GM12801 (cell line): ENCODE results near the gene GLP1R.
A peak's percentile ranks its signal among the peaks of the same experiment; 100 is the strongest.

Experiments
- TF ChIP-seq, protein P1 (sequence below): IDR thresholded peaks from one replicate; pipeline ENCODE4 v1.5.1; 2011; ENCODE audit warnings: control low read depth; ENCODE audit not compliant: insufficient read length; ENCODE audit errors: extremely low read depth

The GLP1R gene

DNA sequence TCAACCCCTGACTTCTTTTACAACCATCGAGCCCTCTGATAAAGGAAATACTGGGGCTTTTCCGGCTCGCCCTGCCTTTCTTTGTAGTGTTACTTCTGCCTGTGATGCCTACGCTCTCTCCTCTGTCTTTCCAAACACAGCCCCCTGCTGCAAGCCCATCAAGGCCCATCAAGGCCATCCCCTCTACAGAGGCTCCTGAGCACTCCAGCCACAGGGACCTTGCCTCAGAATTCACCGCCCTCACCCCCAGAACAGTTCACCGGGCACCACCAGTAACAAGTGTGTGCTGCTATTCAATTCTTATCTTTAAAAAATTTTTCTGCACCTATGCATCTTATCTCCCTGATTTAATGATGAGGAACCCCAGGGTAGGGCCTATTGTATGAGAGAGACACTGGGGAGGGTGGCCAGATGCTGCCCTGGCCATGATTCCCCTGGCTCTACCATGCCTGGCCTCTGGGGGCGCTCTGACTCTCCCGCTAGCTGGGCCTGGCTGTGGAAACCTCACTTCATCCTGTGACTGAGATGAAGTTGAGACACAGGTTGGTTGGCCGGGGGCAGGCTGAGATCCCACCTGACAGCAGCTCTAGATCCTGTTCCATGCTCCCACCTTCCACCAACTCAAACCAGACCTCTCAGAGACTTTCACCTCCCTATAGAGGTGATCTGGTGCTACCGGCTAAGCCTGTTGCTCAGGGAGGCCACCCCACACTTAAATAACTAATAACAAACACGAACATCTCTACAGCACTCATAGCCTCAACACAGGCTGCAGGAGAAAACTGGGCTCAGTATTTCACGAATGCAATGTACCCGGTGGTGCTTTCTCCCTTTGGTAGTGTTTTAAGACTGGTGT, 19.2 kb upstream of the GLP1R start:
- TF ChIP-seq, protein P1, sequence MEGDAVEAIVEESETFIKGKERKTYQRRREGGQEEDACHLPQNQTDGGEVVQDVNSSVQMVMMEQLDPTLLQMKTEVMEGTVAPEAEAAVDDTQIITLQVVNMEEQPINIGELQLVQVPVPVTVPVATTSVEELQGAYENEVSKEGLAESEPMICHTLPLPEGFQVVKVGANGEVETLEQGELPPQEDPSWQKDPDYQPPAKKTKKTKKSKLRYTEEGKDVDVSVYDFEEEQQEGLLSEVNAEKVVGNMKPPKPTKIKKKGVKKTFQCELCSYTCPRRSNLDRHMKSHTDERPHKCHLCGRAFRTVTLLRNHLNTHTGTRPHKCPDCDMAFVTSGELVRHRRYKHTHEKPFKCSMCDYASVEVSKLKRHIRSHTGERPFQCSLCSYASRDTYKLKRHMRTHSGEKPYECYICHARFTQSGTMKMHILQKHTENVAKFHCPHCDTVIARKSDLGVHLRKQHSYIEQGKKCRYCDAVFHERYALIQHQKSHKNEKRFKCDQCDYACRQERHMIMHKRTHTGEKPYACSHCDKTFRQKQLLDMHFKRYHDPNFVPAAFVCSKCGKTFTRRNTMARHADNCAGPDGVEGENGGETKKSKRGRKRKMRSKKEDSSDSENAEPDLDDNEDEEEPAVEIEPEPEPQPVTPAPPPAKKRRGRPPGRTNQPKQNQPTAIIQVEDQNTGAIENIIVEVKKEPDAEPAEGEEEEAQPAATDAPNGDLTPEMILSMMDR = peak; percentile 30

- TF ChIP-seq, protein P1 = no peak
These were observed 12.9 kb upstream of the GLP1R start for GRCh38 chr6:39035681-39036080.

GRCh38 chr6:39037082-39037508, 11.5 kb upstream of the GLP1R start:
- TF ChIP-seq, protein P1 = no peak

GRCh38 chr6:39037707-39038106, 10.9 kb upstream of the GLP1R start:
- TF ChIP-seq, protein P1 = no peak

GRCh38 chr6:39040080-39040673, 8.4 kb upstream of the GLP1R start:
- TF ChIP-seq, protein P1 = no peak

DNA sequence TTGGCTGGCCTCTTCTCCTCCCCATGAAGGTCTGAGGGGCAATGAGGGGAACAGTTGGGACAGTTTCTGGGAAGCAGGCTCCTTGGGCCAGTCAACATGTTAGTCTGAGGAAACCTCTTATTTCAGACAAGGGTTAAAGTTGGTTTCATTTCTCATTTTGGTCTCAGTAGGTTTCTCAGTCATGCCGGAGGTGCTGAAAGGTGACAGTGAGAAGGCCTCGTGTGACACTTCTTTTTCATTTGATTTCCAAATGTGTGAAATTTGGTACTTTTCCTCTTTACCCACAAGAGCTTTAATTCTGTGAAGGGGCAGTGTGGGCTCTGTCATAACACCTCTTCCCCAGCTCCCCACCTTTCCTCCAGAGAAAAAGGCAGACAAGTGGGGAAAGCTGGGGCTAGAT, 7.5 kb upstream of the GLP1R start:
- TF ChIP-seq, protein P1 = no peak

DNA sequence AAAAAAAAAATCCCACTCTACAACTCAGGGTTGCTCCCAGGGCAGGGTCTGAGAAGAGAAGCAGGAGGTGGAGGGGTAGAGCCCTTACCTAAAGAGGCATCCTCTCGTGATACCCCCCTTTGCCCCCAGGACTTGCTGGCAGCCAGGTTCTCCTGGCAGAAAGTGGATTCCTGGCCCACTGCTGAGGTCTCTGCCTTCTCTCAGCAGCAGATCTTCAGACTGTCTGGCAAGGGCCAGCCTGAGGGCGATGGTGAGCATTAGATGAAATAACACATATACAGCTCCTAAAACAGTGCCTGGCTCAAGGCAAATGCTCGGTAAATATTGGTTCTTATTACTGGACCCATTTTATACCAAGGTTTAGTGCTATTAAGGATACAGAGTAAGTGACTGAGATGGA, 4.8 kb upstream of the GLP1R start:
- TF ChIP-seq, protein P1 = no peak
